ENCODE results near the gene PHACTR3. TPM values are rescaled to one million over a fixed set of nuclear protein-coding genes. Genes with fewer than 3 reads are reported as not detected.

Gene PHACTR3
- polyA plus RNA-seq, 1 donor = 8.3 TPM

DNA sequence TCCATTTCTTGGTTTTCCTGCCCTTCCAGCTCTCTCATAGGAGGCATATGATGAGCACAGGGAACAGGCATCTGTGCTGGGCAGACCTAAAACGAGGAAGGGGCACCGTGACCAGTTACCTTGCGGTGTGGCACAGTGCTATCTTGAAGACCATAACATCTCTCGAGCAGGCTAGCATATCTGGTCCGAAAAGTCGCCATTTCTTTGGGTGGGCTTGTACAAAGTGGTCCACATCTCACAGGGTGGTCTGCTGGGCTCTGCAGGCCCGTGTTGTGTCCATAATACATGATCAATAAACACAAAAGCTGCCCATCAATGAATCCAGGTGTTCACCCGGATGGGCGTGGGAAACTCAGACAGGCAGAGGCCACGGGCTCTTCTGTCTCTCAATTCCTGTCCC, 115.7 kb downstream of the PHACTR3 start:
- Histone ChIP-seq H3K9me3 (ENCODE audit: control insufficient read depth, low read depth, low read length) (no peaks in the 10 kb centered on the region), H3K27ac (ENCODE audit: low read length) (no peak overlapping the region), H3K4me1 (ENCODE audit: control insufficient read depth, insufficient read depth, low read length) (no peaks in the 10 kb centered on the region), H3K36me3 (ENCODE audit: control insufficient read depth, insufficient read depth, low read length) (no peaks in the 10 kb centered on the region), H3K4me3 (ENCODE audit: low read length) (no peak overlapping the region), H3K27me3 (ENCODE audit: control insufficient read depth, insufficient read depth, low read length) (no peaks in the 10 kb centered on the region)
- no CpG with 5 or more reads among the region's 10 CpGs for WGBS (ENCODE audit: insufficient coverage, low lambda C conversion rate)
- DNase-seq = no peak

DNA sequence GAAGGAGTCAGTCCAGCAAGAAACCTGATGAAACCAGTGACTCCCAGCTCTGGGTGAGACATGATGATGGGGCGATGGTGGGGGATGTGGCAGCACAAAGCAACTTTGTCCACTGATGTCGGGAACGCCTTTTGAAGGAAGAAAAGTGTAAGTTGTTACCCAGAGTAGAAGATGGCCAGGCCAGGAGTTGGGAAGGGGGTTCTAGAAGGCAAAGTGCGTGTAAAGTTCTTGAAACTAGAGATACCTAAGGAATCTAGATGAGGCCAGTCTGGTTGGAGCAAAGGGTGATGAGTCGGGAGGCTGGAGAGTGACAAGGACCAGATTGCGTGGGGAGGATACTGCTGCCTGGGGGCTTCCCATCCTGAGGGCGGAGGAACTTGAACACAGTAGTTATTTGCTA, 117.0 kb downstream of the PHACTR3 start:
- 100% methylated on average over 3 of the region's 7 CpGs for WGBS (ENCODE audit: insufficient coverage, low lambda C conversion rate)
- Histone ChIP-seq H3K4me3 (ENCODE audit: low read length) (no peak overlapping the region), H3K9me3 (ENCODE audit: control insufficient read depth, low read depth, low read length) (no peaks in the 10 kb centered on the region), H3K36me3 (ENCODE audit: control insufficient read depth, insufficient read depth, low read length) (no peaks in the 10 kb centered on the region), H3K27ac (ENCODE audit: low read length) (no peak overlapping the region), H3K27me3 (ENCODE audit: control insufficient read depth, insufficient read depth, low read length) (no peaks in the 10 kb centered on the region), H3K4me1 (ENCODE audit: control insufficient read depth, insufficient read depth, low read length) (no peaks in the 10 kb centered on the region)
- no peak for DNase-seq

DNA sequence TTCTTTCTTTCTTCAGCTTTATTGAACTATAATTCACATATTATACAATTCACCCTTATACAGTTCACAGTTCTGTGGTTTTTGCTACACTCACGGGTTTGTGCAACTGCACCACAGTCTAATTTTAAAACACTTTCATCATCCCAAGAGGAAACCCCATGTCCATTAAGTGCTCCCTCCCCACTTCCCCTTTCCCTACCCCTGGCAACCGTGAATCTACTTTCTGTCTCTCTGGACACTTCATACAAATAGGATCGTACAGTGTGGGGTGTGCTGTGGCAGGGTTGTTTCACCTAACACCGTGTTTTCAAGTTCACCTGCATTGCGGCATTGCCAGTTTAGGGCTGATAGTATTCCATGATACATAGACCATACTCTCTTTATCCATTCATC, 118.8 kb downstream of the PHACTR3 start:
- 86% methylated on average over 1 of the region's 5 CpGs for WGBS (ENCODE audit: insufficient coverage, low lambda C conversion rate)
- Histone ChIP-seq H3K27ac (ENCODE audit: low read length) (no peak overlapping the region), H3K36me3 (ENCODE audit: control insufficient read depth, insufficient read depth, low read length) (no peaks in the 10 kb centered on the region), H3K4me3 (ENCODE audit: low read length) (no peak overlapping the region), H3K9me3 (ENCODE audit: control insufficient read depth, low read depth, low read length) (no peaks in the 10 kb centered on the region), H3K4me1 (ENCODE audit: control insufficient read depth, insufficient read depth, low read length) (no peaks in the 10 kb centered on the region), H3K27me3 (ENCODE audit: control insufficient read depth, insufficient read depth, low read length) (no peaks in the 10 kb centered on the region)
- no peak for DNase-seq

DNA sequence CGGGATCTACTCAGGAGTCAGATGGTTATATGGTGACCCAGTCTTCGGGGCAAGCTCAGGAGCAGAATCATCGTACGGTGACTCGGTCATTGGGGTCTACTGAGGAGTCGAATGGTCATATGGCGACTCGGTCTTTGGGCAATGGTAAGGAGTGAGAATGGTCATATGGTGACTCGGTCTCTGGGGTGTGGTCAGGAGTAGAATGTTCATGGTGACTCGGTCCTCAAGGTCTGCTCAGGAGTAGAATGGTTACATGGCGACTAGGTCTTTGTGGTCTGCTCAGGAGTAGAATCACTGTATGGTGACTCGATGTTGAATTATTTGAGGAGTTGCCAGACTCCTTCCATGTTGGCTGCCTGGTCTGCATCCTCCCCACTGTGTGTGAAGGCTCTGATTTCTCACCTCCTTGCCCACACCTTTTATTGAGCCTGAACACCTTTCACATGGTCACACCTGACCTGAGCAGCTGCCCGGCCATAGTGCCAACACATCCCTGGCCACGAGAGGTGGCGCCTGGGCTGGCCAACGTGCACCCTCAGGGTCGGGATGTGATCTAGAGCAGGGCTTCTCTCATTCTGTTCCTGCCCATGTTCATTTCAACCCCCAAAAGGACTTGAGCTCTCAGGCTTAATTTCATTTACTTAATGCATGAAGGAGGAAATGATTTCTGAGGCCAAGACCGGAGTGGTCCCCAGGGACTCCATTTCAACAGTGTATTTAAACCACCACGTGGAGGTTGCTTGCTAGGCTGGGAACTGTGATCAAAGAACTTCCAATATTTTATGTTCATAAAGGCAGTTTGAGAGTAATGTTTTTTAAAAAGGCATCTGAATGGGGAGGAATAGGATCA, 119.5 kb downstream of the PHACTR3 start:
- DNase-seq = no peak
- Histone ChIP-seq H3K4me1 (ENCODE audit: control insufficient read depth, insufficient read depth, low read length) (no peaks in the 10 kb centered on the region), H3K9me3 (ENCODE audit: control insufficient read depth, low read depth, low read length) (no peaks in the 10 kb centered on the region), H3K36me3 (ENCODE audit: control insufficient read depth, insufficient read depth, low read length) (no peaks in the 10 kb centered on the region), H3K27me3 (ENCODE audit: control insufficient read depth, insufficient read depth, low read length) (no peaks in the 10 kb centered on the region), H3K4me3 (ENCODE audit: low read length) (no peak overlapping the region), H3K27ac (ENCODE audit: low read length) (no peak overlapping the region)
- 100% methylated on average over 1 of the region's 19 CpGs for WGBS (ENCODE audit: insufficient coverage, low lambda C conversion rate)

DNA sequence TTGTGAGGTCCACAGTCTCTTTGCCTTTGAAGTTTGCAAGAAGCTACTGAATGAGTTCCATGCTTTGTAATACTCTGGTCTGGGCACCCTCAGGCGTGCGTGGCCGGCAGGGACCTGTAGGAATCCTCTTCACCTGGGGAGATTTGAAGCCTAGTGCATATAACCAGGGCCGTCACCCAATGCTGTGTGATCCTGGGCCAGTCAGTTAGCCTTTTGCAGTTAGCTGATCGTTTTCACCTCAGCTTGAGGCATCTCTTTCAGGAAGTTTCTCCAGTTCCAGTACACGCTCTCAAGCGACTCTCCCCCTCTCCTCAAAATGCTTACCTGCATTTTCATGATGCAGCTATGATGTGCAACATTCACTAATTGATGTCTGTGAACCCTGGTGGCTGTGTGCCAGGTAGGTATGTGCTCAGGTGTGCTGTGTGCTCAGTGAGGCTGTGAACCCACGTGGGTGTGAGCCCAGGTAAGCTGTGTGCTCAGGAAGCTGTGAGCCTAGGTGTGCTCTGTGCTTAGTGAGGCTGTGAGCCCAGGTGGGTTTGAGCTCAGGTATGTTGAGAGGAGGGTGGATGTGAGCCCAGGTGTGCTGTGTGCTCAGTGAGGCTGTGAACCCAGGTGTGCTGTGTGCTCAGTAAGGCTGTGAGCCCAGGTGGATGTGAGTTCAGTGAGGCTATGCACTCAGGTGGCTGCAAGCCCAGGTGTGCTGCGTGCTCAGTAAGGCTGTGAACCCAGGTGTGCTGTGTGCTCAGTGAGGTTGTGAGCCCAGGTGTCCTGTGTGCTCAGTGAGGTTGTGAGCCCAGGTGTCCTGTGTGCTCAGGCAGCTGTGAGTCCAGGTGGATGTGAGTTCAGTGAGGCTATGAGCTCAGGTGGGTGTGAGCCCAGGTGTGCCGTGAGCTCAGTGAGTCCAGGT, 120.4 kb downstream of the PHACTR3 start:
- no peak for DNase-seq
- no peaks in the 10 kb centered on the region for H3K36me3 ChIP-seq (ENCODE audit: control insufficient read depth, insufficient read depth, low read length)
- no CpG with 5 or more reads among the region's 10 CpGs for WGBS (ENCODE audit: insufficient coverage, low lambda C conversion rate)
- H3K4me3 ChIP-seq (ENCODE audit: low read length) = no peak overlapping the region
- H3K4me1 ChIP-seq (ENCODE audit: control insufficient read depth, insufficient read depth, low read length) = no peaks in the 10 kb centered on the region
- no peak overlapping the region for H3K27ac ChIP-seq (ENCODE audit: low read length)
- no peaks in the 10 kb centered on the region for H3K27me3 ChIP-seq (ENCODE audit: control insufficient read depth, insufficient read depth, low read length)
- no peaks in the 10 kb centered on the region for H3K9me3 ChIP-seq (ENCODE audit: control insufficient read depth, low read depth, low read length)

DNA sequence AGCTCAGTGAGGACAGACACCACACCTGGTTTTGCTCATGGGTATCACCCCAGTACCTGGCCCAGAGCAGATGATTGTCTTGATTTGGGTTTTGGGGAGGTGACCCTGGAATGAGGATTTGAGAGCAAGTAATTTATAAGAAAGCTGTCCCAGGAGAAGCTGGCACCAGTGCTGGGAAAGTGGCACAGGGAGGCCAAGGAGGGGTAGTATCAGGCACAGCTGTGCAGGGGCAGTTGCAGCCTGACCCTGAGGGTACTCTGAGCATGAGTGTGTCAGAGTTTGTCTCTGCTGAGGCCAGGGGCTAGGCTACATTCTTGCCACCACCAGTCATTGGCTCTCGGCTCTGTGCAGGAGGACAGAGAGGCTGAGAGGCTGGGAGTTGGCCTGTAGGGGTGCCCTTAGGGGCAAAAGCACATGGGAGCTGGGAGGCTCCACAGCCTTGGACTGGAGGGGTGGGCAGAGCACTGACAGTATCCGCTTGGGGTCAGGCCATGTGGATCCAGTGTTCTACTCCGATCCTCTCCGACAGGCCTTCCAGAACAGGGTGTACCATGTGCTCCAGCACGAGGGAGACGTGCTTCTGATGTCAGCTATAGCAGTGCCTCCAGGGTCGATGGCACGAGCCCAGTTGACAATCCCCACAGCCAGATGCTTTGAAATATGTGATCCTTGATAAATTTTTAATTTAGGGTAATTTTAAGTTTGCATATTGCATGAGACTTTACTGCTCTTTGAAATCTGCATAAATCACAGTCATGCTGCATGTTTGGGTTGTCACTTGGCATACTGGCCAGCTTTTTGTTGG, 121.3 kb downstream of the PHACTR3 start:
- Histone ChIP-seq H3K36me3 (ENCODE audit: control insufficient read depth, insufficient read depth, low read length) (no peaks in the 10 kb centered on the region), H3K27me3 (ENCODE audit: control insufficient read depth, insufficient read depth, low read length) (no peaks in the 10 kb centered on the region), H3K4me3 (ENCODE audit: low read length) (no peak overlapping the region), H3K9me3 (ENCODE audit: control insufficient read depth, low read depth, low read length) (no peaks in the 10 kb centered on the region), H3K27ac (ENCODE audit: low read length) (no peak overlapping the region), H3K4me1 (ENCODE audit: control insufficient read depth, insufficient read depth, low read length) (no peaks in the 10 kb centered on the region)
- DNase-seq = no peak
- no CpG with 5 or more reads among the region's 8 CpGs for WGBS (ENCODE audit: insufficient coverage, low lambda C conversion rate)

DNA sequence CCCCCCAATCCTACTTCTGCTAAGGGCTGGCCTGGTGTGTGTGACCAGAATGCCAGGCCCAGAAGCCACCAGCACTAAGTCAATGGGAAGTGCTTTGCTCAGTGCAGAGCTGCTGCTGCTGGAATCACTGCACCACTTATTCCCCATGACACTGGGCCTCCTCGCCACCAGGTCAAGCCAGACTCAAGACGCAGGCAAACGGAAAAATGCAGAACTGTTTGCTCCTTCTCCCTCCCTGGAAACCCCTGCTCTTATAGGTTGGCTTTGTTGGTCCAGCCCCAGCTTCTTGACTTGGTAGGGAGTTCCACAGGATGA, 121.9 kb downstream of the PHACTR3 start:
- no peak for DNase-seq
- H3K27me3 ChIP-seq (ENCODE audit: control insufficient read depth, insufficient read depth, low read length) = no peaks in the 10 kb centered on the region
- H3K9me3 ChIP-seq (ENCODE audit: control insufficient read depth, low read depth, low read length) = no peaks in the 10 kb centered on the region
- no peaks in the 10 kb centered on the region for H3K4me1 ChIP-seq (ENCODE audit: control insufficient read depth, insufficient read depth, low read length)
- no peak overlapping the region for H3K27ac ChIP-seq (ENCODE audit: low read length)
- H3K36me3 ChIP-seq (ENCODE audit: control insufficient read depth, insufficient read depth, low read length) = no peaks in the 10 kb centered on the region
- no peak overlapping the region for H3K4me3 ChIP-seq (ENCODE audit: low read length)
- WGBS (ENCODE audit: insufficient coverage, low lambda C conversion rate) = no CpG with 5 or more reads among the region's 3 CpGs

DNA sequence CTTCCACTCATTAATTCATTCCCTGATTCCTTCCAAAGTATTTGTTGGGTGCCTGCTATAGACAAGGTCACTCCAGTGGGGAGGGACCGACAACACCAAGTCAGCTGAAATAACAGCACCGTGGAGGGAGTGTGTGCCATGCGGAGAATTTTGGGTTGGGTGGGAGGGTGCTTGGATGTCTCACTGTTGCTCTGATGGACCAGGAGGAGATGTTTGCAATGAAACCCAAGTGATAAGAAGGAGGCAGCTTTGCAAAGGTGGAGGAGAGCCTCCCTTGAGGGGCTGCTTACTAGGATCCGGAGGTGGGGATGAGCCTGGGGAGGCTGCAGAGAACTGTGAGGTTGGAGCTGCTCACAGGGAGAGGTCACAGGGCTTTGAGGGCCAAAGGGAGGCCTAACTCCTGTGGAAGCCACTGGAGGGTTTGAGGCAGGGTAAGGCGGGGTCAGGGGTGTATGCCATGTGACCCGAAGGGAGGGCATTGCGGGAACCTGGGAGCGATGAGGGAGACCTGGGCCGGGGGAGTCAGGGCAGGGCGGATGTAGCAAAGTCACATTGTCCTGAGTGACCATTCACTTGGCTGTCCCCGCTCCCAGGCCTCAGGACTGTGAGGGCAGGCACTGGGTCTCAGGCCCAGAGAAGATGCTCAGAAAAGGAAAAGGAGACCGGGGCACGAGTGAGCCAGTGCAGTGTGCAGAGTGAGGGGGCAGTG, 124.5 kb downstream of the PHACTR3 start:
- no peak for DNase-seq
- Histone ChIP-seq H3K27ac (ENCODE audit: low read length) (no peak overlapping the region), H3K4me1 (ENCODE audit: control insufficient read depth, insufficient read depth, low read length) (no peaks in the 10 kb centered on the region), H3K36me3 (ENCODE audit: control insufficient read depth, insufficient read depth, low read length) (no peaks in the 10 kb centered on the region), H3K4me3 (ENCODE audit: low read length) (no peak overlapping the region), H3K27me3 (ENCODE audit: control insufficient read depth, insufficient read depth, low read length) (no peaks in the 10 kb centered on the region), H3K9me3 (ENCODE audit: control insufficient read depth, low read depth, low read length) (no peaks in the 10 kb centered on the region)
- no CpG with 5 or more reads among the region's 13 CpGs for WGBS (ENCODE audit: insufficient coverage, low lambda C conversion rate)

DNA sequence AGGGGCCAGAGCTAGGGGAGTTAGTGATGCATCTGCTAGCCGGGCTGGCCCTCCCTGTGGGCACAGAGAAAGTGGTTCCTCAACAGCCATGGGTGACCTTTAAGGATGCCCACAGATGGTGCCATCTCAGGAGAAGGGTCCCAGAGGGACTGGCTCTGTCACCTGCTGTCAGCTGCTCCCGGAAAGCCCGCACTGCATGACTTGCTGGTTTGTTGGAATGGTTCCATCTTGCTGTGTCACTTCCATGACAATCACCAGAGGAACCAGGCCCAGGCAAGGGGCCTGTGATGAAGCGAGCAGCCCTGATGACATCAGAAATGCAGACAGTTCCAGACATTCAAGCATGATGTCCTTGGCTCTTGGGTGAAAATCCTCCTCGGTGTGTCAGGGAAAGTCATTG, 125.2 kb downstream of the PHACTR3 start:
- Histone ChIP-seq H3K36me3 (ENCODE audit: control insufficient read depth, insufficient read depth, low read length) (no peaks in the 10 kb centered on the region), H3K27ac (ENCODE audit: low read length) (no peak overlapping the region)
- no CpG with 5 or more reads among the region's 5 CpGs for WGBS (ENCODE audit: insufficient coverage, low lambda C conversion rate)

DNA sequence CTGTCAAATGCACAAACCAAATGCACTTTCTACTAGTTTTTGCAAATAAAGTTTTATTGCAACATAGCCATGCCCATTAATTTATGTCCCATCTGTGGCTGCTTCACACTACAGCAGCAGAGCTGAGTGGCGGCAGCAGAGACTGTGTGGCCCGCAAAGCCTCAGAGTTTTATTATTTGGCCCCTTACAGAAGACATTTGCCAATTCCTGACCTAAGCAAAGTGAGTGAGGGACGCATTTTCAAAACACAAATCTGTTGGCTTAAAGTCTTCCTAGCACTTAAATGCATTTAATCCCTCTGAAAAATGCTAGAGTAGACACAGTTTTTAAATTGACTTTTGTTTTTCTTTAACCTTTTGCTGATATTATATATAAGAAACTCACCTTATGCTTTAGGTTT, 126.4 kb downstream of the PHACTR3 start:
- Histone ChIP-seq H3K27ac (ENCODE audit: low read length) (no peak overlapping the region), H3K27me3 (ENCODE audit: control insufficient read depth, insufficient read depth, low read length) (no peaks in the 10 kb centered on the region), H3K36me3 (ENCODE audit: control insufficient read depth, insufficient read depth, low read length) (no peaks in the 10 kb centered on the region), H3K4me3 (ENCODE audit: low read length) (no peak overlapping the region), H3K4me1 (ENCODE audit: control insufficient read depth, insufficient read depth, low read length) (no peaks in the 10 kb centered on the region), H3K9me3 (ENCODE audit: control insufficient read depth, low read depth, low read length) (no peaks in the 10 kb centered on the region)
- no peak for DNase-seq
- 100% methylated on average over 1 of the region's 3 CpGs for WGBS (ENCODE audit: insufficient coverage, low lambda C conversion rate)

More for the DNA sequence above, 125.2 kb downstream of the PHACTR3 start:
- Histone ChIP-seq H3K27me3 (ENCODE audit: control insufficient read depth, insufficient read depth, low read length) (no peaks in the 10 kb centered on the region), H3K4me1 (ENCODE audit: control insufficient read depth, insufficient read depth, low read length) (no peaks in the 10 kb centered on the region), H3K4me3 (ENCODE audit: low read length) (no peak overlapping the region), H3K9me3 (ENCODE audit: control insufficient read depth, low read depth, low read length) (no peaks in the 10 kb centered on the region)
- DNase-seq = no peak
